Measurements from ENCODE around the gene DNAH14.

DNAH14 gene

DNA sequence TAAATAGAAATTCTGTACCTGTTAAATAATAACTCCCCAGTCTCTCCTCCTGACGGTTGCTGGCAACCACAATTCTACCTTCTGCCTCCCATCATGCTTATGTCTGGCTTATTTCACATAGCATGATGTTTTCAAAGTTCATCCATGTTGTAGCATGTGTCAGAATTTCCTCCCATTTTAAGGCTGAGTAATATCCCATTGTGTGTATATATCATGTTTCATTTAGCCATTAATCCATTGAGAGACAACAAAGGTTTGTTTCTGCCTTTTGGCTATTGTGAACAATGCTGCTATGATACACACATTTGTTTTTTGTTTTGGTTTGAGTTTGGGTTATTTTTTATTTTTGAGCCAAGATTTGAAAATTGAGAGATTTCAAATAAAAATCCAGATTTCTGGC is 426.4 kb downstream of the DNAH14 start:
- H3K36me3 ChIP-seq (ENCODE audit: control insufficient read depth in 4 of 4, insufficient read depth in 4 of 4, low read length in 3 of 4): no peaks in the 10 kb centered on the region
- H3K4me1 ChIP-seq (ENCODE audit: control extremely low read depth in 1 of 4, control insufficient read depth in 4 of 4, insufficient read depth in 4 of 4, low read length in 3 of 4): peaks cover 0 to 5% (median 0%) of the 10 kb centered on the region in 4 experiments
- no peak overlapping the region for H3K4me3 ChIP-seq (ENCODE audit: control insufficient read depth in 1 of 7, extremely low read depth in 1 of 7, insufficient read depth in 4 of 7, low read depth in 2 of 7, low read length in 6 of 7)
- POLR2A ChIA-PET: no interaction called here
- no peak overlapping the region for H3K27ac ChIP-seq (ENCODE audit: insufficient read depth in 1 of 2, low read depth in 1 of 2, low read length in 2 of 2, poor library complexity in 1 of 2, severe bottlenecking in 2 of 2)
- DNase-seq: no peak
- CTCF ChIA-PET: no interaction called here
- 100% methylated on average over 1 of the region's 1 CpG for WGBS (ENCODE audit: insufficient coverage)
- H3K27me3 ChIP-seq (replicated peaks in 2 of 5; ENCODE audit: control insufficient read depth in 4 of 5, insufficient read depth in 5 of 5, low read length in 4 of 5): no peaks in the 10 kb centered on the region
- H3K9me3 ChIP-seq (ENCODE audit: control extremely low read depth in 1 of 5, control insufficient read depth in 4 of 5, insufficient read depth in 2 of 5, low read depth in 1 of 5, low read length in 4 of 5): no peaks in the 10 kb centered on the region

DNA sequence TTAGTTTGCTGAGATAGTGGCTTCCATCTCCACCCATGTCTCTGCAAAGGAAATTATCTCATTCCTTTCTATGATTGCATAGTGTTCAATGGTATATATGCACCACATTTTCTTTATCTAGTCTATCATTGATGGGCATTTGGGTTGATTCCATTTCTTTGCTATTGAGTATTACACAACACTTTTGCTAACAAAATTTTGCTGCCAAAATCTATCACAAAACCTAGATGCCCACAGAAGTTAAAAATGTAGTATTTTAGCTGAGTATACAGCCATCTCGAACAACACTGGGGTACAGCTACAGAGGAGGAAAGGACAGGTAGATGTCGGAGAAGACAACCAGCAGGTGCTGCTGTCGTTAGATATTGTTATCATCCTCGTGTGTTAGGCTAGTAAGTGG is 430.6 kb downstream of the DNAH14 start:
- Histone ChIP-seq H3K36me3 (ENCODE audit: control insufficient read depth in 4 of 4, insufficient read depth in 4 of 4, low read length in 3 of 4) (no peaks in the 10 kb centered on the region), H3K4me1 (ENCODE audit: control extremely low read depth in 1 of 4, control insufficient read depth in 4 of 4, insufficient read depth in 4 of 4, low read length in 3 of 4) (peaks cover 0 to 2% (median 0%) of the 10 kb centered on the region in 4 experiments), H3K9me3 (ENCODE audit: control extremely low read depth in 1 of 5, control insufficient read depth in 4 of 5, insufficient read depth in 2 of 5, low read depth in 1 of 5, low read length in 4 of 5) (no peaks in the 10 kb centered on the region), H3K4me3 (ENCODE audit: control insufficient read depth in 1 of 7, extremely low read depth in 1 of 7, insufficient read depth in 4 of 7, low read depth in 2 of 7, low read length in 6 of 7) (no peak overlapping the region), H3K27ac (ENCODE audit: insufficient read depth in 1 of 2, low read depth in 1 of 2, low read length in 2 of 2, poor library complexity in 1 of 2, severe bottlenecking in 2 of 2) (no peak overlapping the region), H3K27me3 (replicated peaks in 2 of 5; ENCODE audit: control insufficient read depth in 4 of 5, insufficient read depth in 5 of 5, low read length in 4 of 5) (no peaks in the 10 kb centered on the region)
- POLR2A ChIA-PET: no interaction called here
- CTCF ChIA-PET: no interaction called here
- DNase-seq: no peak
- 97% methylated on average over 4 of the region's 4 CpGs for WGBS (ENCODE audit: insufficient coverage)

DNA sequence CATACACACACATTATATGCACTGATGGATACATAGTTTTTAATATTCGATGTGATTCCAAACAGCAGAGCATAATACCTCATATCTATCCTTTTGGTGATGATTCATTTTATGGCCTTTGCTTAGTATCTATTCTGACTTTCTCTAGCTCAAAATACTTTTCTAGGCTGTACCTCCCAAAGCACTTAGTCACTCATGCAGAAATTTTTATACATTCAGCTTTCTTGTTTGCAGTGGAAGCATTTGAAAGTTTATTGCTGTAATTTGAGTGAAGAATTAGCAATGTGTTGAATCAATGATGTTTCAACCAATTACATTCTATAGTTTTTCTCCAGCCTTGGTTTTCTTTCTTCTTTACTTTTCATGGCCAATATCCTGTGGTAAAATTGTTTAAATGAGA is 431.7 kb downstream of the DNAH14 start:
- Histone ChIP-seq H3K4me3 (ENCODE audit: control insufficient read depth in 1 of 7, extremely low read depth in 1 of 7, insufficient read depth in 4 of 7, low read depth in 2 of 7, low read length in 6 of 7) (no peak overlapping the region), H3K4me1 (ENCODE audit: control extremely low read depth in 1 of 4, control insufficient read depth in 4 of 4, insufficient read depth in 4 of 4, low read length in 3 of 4) (peaks cover 0 to 2% (median 0%) of the 10 kb centered on the region in 4 experiments), H3K27ac (ENCODE audit: insufficient read depth in 1 of 2, low read depth in 1 of 2, low read length in 2 of 2, poor library complexity in 1 of 2, severe bottlenecking in 2 of 2) (no peak overlapping the region), H3K27me3 (replicated peaks in 2 of 5; ENCODE audit: control insufficient read depth in 4 of 5, insufficient read depth in 5 of 5, low read length in 4 of 5) (no peaks in the 10 kb centered on the region), H3K36me3 (ENCODE audit: control insufficient read depth in 4 of 4, insufficient read depth in 4 of 4, low read length in 3 of 4) (no peaks in the 10 kb centered on the region), H3K9me3 (ENCODE audit: control extremely low read depth in 1 of 5, control insufficient read depth in 4 of 5, insufficient read depth in 2 of 5, low read depth in 1 of 5, low read length in 4 of 5) (no peaks in the 10 kb centered on the region)
- no peak for DNase-seq
- ChIA-PET POLR2A (no interaction called here), CTCF (no interaction called here)
- no CpG with 5 or more reads among the region's 1 CpG for WGBS (ENCODE audit: insufficient coverage)

DNA sequence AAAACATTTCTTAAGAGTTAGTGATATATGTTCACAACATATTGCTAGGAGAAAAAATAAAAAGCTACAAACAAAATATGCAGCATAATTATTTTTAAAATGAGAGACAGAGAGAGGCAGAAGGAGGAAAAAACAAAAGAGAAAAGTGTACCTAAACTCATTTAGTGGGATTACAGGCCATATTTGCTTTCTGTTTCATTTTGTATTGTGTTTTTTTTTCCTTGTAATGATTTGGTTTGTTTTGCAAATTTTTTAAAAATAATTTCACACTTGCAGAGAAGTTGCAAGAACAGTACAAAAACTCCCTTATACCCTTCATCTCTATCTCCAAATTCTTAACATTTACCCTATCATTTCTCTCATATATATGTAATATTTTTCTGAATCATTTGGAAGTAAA is 433.3 kb downstream of the DNAH14 start:
- DNase-seq: peak in 1 of 3 donors; percentile 7
- H3K36me3 ChIP-seq (ENCODE audit: control insufficient read depth in 4 of 4, insufficient read depth in 4 of 4, low read length in 3 of 4): no peaks in the 10 kb centered on the region
- H3K9me3 ChIP-seq (ENCODE audit: control extremely low read depth in 1 of 5, control insufficient read depth in 4 of 5, insufficient read depth in 2 of 5, low read depth in 1 of 5, low read length in 4 of 5): no peaks in the 10 kb centered on the region
- no peak overlapping the region for H3K4me3 ChIP-seq (ENCODE audit: control insufficient read depth in 1 of 7, extremely low read depth in 1 of 7, insufficient read depth in 4 of 7, low read depth in 2 of 7, low read length in 6 of 7)
- POLR2A ChIA-PET: no interaction called here
- H3K27ac ChIP-seq (ENCODE audit: insufficient read depth in 1 of 2, low read depth in 1 of 2, low read length in 2 of 2, poor library complexity in 1 of 2, severe bottlenecking in 2 of 2): no peak overlapping the region
- H3K27me3 ChIP-seq (replicated peaks in 2 of 5; ENCODE audit: control insufficient read depth in 4 of 5, insufficient read depth in 5 of 5, low read length in 4 of 5): no peaks in the 10 kb centered on the region
- CTCF ChIA-PET: no interaction called here
- peaks cover 0 to 2% (median 0%) of the 10 kb centered on the region in 4 experiments for H3K4me1 ChIP-seq (ENCODE audit: control extremely low read depth in 1 of 4, control insufficient read depth in 4 of 4, insufficient read depth in 4 of 4, low read length in 3 of 4)

DNA sequence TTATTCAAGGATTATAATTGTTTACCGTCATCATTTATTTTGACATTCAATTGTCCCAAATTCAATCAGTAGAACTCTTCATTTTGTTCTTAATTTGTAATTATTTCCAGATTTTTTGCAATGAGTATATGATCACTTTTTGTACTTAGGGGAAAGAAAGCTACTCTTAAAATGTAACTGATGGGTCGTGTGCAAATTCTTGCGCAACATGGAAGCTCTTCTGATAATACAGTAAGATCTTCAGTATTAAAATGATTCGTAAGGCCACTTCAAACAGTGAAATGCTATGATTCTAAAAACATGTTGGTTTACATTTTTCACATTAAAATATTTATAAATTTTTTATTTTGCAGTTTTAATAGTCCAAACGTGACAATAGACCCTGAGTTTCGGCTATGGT is 435.0 kb downstream of the DNAH14 start:
- Histone ChIP-seq H3K9me3 (ENCODE audit: control extremely low read depth in 1 of 5, control insufficient read depth in 4 of 5, insufficient read depth in 2 of 5, low read depth in 1 of 5, low read length in 4 of 5) (no peaks in the 10 kb centered on the region), H3K27me3 (replicated peaks in 2 of 5; ENCODE audit: control insufficient read depth in 4 of 5, insufficient read depth in 5 of 5, low read length in 4 of 5) (no peaks in the 10 kb centered on the region), H3K4me3 (ENCODE audit: control insufficient read depth in 1 of 7, extremely low read depth in 1 of 7, insufficient read depth in 4 of 7, low read depth in 2 of 7, low read length in 6 of 7) (no peak overlapping the region), H3K36me3 (ENCODE audit: control insufficient read depth in 4 of 4, insufficient read depth in 4 of 4, low read length in 3 of 4) (no peaks in the 10 kb centered on the region), H3K27ac (ENCODE audit: insufficient read depth in 1 of 2, low read depth in 1 of 2, low read length in 2 of 2, poor library complexity in 1 of 2, severe bottlenecking in 2 of 2) (no peak overlapping the region), H3K4me1 (ENCODE audit: control extremely low read depth in 1 of 4, control insufficient read depth in 4 of 4, insufficient read depth in 4 of 4, low read length in 3 of 4) (peaks cover 0 to 2% (median 0%) of the 10 kb centered on the region in 4 experiments)
- ChIA-PET POLR2A (no interaction called here), CTCF (interaction anchor here (0.9 kb wide), 1 partner anchor 15 kb away, joined by 3 read pairs; no protein-coding TSS in a partner anchor)
- no peak for DNase-seq
- no CpG with 5 or more reads among the region's 6 CpGs for WGBS (ENCODE audit: insufficient coverage)

DNA sequence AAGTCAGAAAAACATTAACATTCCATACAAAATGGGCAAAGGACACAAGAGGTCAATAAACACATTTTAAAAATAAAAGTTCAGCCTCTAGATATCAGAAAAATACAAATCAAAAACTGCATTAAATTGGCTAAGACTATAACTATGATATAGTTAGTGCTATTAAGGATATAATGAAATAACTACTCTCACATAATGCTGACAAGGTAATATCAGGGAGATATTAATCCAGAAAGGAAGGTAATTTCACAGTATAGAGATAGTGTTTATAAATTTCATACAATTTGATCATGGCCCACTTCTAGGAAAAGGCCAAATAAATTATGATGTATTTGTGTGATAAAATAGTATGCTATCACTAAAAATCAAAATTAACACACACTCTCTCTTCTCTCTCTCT is 436.5 kb downstream of the DNAH14 start:
- POLR2A ChIA-PET: no interaction called here
- no peak overlapping the region for H3K4me3 ChIP-seq (ENCODE audit: control insufficient read depth in 1 of 7, extremely low read depth in 1 of 7, insufficient read depth in 4 of 7, low read depth in 2 of 7, low read length in 6 of 7)

DNA sequence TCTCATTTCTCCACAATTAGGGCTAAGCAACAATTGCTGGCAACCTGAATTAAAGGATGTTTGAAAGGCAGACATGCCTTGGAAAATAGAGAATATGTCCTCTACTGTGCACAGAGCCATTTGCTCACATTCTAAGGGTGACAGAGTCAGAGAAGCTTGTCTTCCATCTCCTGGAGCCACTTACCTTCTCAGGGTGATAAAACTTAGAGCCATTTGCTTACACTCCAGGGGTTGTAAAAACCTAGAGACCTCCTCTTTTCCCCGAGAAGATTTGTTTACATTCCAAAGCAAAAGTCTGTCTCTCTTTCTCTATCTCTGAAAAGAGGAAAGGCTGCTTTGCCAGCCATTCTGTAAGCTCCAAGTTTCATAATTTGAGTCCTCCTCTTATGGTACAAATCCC is 437.1 kb downstream of the DNAH14 start:
- CTCF ChIA-PET: no interaction called here
- POLR2A ChIA-PET: no interaction called here
- Histone ChIP-seq H3K27ac (ENCODE audit: insufficient read depth in 1 of 2, low read depth in 1 of 2, low read length in 2 of 2, poor library complexity in 1 of 2, severe bottlenecking in 2 of 2) (no peak overlapping the region), H3K36me3 (ENCODE audit: control insufficient read depth in 4 of 4, insufficient read depth in 4 of 4, low read length in 3 of 4) (no peaks in the 10 kb centered on the region), H3K27me3 (replicated peaks in 2 of 5; ENCODE audit: control insufficient read depth in 4 of 5, insufficient read depth in 5 of 5, low read length in 4 of 5) (no peaks in the 10 kb centered on the region), H3K9me3 (ENCODE audit: control extremely low read depth in 1 of 5, control insufficient read depth in 4 of 5, insufficient read depth in 2 of 5, low read depth in 1 of 5, low read length in 4 of 5) (no peaks in the 10 kb centered on the region), H3K4me1 (ENCODE audit: control extremely low read depth in 1 of 4, control insufficient read depth in 4 of 4, insufficient read depth in 4 of 4, low read length in 3 of 4) (peaks cover 0 to 2% (median 0%) of the 10 kb centered on the region in 4 experiments), H3K4me3 (ENCODE audit: control insufficient read depth in 1 of 7, extremely low read depth in 1 of 7, insufficient read depth in 4 of 7, low read depth in 2 of 7, low read length in 6 of 7) (no peak overlapping the region)
- 100% methylated on average over 1 of the region's 1 CpG for WGBS (ENCODE audit: insufficient coverage)
- no peak for DNase-seq

More for the DNA sequence above, 436.5 kb downstream of the DNAH14 start:
- no peaks in the 10 kb centered on the region for H3K9me3 ChIP-seq (ENCODE audit: control extremely low read depth in 1 of 5, control insufficient read depth in 4 of 5, insufficient read depth in 2 of 5, low read depth in 1 of 5, low read length in 4 of 5)
- H3K27me3 ChIP-seq (replicated peaks in 2 of 5; ENCODE audit: control insufficient read depth in 4 of 5, insufficient read depth in 5 of 5, low read length in 4 of 5): no peaks in the 10 kb centered on the region
- no peaks in the 10 kb centered on the region for H3K36me3 ChIP-seq (ENCODE audit: control insufficient read depth in 4 of 4, insufficient read depth in 4 of 4, low read length in 3 of 4)
- DNase-seq: no peak
- peaks cover 0 to 2% (median 0%) of the 10 kb centered on the region in 4 experiments for H3K4me1 ChIP-seq (ENCODE audit: control extremely low read depth in 1 of 4, control insufficient read depth in 4 of 4, insufficient read depth in 4 of 4, low read length in 3 of 4)
- H3K27ac ChIP-seq (ENCODE audit: insufficient read depth in 1 of 2, low read depth in 1 of 2, low read length in 2 of 2, poor library complexity in 1 of 2, severe bottlenecking in 2 of 2): no peak overlapping the region
- CTCF ChIA-PET: no interaction called here

Data from common myeloid progenitor, CD34-positive (primary cell).